Gastroesophageal sphincter (tissue), 3 donors: ENCODE data around the gene SLC9A3.

Source experiments
- CTCF ChIP-seq, 4 experiments: fragments of 200-600 bp in 2 of 4; fragments of 450-650 bp in 2 of 4; sonication (generic) in 1 of 4; IDR thresholded peaks; one replicate each; pipeline ENCODE4 v1.5.1; 2017 to 2019; ENCODE audit warnings: antibody characterized with exemption in 4 of 4, mild to moderate bottlenecking in 2 of 4, moderate library complexity in 2 of 4
- POLR2A ChIP-seq, 2 donors: fragments of 450-650 bp; IDR thresholded peaks; one replicate each; pipeline ENCODE4 v1.6.1; 2017; ENCODE audit warnings: antibody characterized with exemption in 2 of 2, mild to moderate bottlenecking in 2 of 2, moderate library complexity in 1 of 2

DNA sequence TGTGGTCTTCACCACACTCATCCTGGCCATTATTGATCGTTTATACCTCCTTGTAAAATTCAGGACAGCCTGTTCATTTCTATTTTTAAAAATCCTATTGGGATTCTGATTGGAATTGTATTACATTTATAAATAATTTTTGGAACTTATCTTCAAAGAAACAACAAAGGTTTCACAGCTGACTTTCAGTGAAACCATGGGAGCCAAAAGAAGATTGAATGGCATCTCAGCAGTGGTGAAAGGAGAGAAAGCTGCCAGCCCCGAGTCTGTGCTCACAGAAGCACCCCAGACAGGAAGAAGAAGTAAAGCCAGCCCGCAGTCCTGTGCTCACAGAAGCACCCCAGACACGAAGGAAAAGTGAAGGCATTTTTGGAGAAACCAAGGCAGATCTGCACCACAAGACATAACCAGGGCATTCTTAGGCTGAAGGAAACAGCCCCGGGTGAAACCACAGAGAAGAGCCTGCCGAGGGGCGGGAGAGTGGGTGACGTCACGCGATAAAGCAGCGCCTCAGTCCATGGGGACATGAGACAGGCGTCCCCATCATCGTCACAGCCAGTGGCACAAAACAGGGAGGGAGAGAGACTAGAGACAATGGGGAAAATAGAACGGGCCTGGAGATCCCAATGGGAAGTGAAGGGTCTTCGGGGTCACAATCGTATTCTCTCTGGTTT lies 42.5 kb upstream of the SLC9A3 start:
- no peak for TF ChIP-seq CTCF (IDR thresholded peaks at IDR 0.05)
- no peak for TF ChIP-seq POLR2A (IDR thresholded peaks at IDR 0.05)
